ENCODE measurements around the gene ARHGAP1. TPM values are rescaled to one million over a fixed set of nuclear protein-coding genes. Genes with fewer than 3 reads are reported as not detected.

The ARHGAP1 gene
- total and polyA plus RNA-seq, 2 of the 13 experiments (the other 11 are each of a cell fraction or from before 2014, with no cell fraction given) = 18.6 to 30.3 TPM

- TF ChIP-seq CREM (IDR thresholded peaks at IDR 0.05) = peak; percentile 44; the same call in 1 of the 2 replicates
- no peak for TF ChIP-seq CREM (CRISPR knock-in tag; IDR thresholded peaks at IDR 0.05)
- TF ChIP-seq REXO4 (CRISPR knock-in tag; IDR thresholded peaks at IDR 0.05; ENCODE audit: borderline replicate concordance) = no peak
- no peak for TF ChIP-seq ZNF704 (CRISPR knock-in tag; IDR thresholded peaks at IDR 0.05; ENCODE audit: borderline replicate concordance)
- 0 out of 2 replicates have a peak, but pooled peaks have one; percentile 23 for TF ChIP-seq ERF (CRISPR knock-in tag; IDR thresholded peaks at IDR 0.05)
- TF ChIP-seq, protein P1, sequence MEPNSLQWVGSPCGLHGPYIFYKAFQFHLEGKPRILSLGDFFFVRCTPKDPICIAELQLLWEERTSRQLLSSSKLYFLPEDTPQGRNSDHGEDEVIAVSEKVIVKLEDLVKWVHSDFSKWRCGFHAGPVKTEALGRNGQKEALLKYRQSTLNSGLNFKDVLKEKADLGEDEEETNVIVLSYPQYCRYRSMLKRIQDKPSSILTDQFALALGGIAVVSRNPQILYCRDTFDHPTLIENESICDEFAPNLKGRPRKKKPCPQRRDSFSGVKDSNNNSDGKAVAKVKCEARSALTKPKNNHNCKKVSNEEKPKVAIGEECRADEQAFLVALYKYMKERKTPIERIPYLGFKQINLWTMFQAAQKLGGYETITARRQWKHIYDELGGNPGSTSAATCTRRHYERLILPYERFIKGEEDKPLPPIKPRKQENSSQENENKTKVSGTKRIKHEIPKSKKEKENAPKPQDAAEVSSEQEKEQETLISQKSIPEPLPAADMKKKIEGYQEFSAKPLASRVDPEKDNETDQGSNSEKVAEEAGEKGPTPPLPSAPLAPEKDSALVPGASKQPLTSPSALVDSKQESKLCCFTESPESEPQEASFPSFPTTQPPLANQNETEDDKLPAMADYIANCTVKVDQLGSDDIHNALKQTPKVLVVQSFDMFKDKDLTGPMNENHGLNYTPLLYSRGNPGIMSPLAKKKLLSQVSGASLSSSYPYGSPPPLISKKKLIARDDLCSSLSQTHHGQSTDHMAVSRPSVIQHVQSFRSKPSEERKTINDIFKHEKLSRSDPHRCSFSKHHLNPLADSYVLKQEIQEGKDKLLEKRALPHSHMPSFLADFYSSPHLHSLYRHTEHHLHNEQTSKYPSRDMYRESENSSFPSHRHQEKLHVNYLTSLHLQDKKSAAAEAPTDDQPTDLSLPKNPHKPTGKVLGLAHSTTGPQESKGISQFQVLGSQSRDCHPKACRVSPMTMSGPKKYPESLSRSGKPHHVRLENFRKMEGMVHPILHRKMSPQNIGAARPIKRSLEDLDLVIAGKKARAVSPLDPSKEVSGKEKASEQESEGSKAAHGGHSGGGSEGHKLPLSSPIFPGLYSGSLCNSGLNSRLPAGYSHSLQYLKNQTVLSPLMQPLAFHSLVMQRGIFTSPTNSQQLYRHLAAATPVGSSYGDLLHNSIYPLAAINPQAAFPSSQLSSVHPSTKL (CRISPR knock-in tag; IDR thresholded peaks at IDR 0.05) = 0 out of 2 replicates have a peak, but pooled peaks have one; percentile 15
- no peak for TF ChIP-seq ZNF414 (CRISPR knock-in tag; IDR thresholded peaks at IDR 0.05)
- no peak for TF ChIP-seq ZNF329 (CRISPR knock-in tag; IDR thresholded peaks at IDR 0.05; ENCODE audit: low read depth)
- peak; percentile 59; the same call in 1 of the 2 replicates for TF ChIP-seq HNF4A (CRISPR knock-in tag; IDR thresholded peaks at IDR 0.05)
- TF ChIP-seq XBP1 (CRISPR knock-in tag; IDR thresholded peaks at IDR 0.05) = no peak
- TF ChIP-seq RFXAP (CRISPR knock-in tag; IDR thresholded peaks at IDR 0.05; ENCODE audit: borderline replicate concordance) = no peak
- no peak for TF ChIP-seq MYC (CRISPR knock-in tag; IDR thresholded peaks at IDR 0.05; ENCODE audit: borderline replicate concordance)
- TF ChIP-seq ZNF605 (CRISPR knock-in tag; IDR thresholded peaks at IDR 0.05) = no peak
- TF ChIP-seq ZNF280D (CRISPR knock-in tag; IDR thresholded peaks at IDR 0.05) = no peak
- peak; percentile 76 for TF ChIP-seq NCOR1 (IDR thresholded peaks at IDR 0.05; ENCODE audit: borderline replicate concordance, low read length)
- TF ChIP-seq RXRB (CRISPR knock-in tag; IDR thresholded peaks at IDR 0.05; ENCODE audit: borderline replicate concordance) = 0 out of 2 replicates have a peak, but pooled peaks have one; percentile 21
- TF ChIP-seq, protein P2, sequence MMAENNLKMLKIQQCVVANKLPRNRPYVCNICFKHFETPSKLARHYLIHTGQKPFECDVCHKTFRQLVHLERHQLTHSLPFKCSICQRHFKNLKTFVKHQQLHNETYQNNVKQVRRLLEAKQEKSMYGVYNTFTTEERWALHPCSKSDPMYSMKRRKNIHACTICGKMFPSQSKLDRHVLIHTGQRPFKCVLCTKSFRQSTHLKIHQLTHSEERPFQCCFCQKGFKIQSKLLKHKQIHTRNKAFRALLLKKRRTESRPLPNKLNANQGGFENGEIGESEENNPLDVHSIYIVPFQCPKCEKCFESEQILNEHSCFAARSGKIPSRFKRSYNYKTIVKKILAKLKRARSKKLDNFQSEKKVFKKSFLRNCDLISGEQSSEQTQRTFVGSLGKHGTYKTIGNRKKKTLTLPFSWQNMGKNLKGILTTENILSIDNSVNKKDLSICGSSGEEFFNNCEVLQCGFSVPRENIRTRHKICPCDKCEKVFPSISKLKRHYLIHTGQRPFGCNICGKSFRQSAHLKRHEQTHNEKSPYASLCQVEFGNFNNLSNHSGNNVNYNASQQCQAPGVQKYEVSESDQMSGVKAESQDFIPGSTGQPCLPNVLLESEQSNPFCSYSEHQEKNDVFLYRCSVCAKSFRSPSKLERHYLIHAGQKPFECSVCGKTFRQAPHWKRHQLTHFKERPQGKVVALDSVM (CRISPR knock-in tag; IDR thresholded peaks at IDR 0.05) = peak; percentile 51; the same call in 1 of the 2 replicates
These were observed 66.9 kb downstream of the ARHGAP1 start (continued) for GRCh38 chr11:46633291-46634217.

Data from HepG2 (cell line).